ENCODE results near the gene COL25A1.

The COL25A1 gene

GRCh38 chr4:109185548-109185947, 116.9 kb downstream of the COL25A1 start:
- no peak overlapping the region for H3K27ac ChIP-seq
- H3K4me2 ChIP-seq (ENCODE audit: low read length) = no peak overlapping the region
- H3K27me3 ChIP-seq (ENCODE audit: control insufficient read depth, insufficient read depth, low read length) = no peaks in the 10 kb centered on the region
- H3K4me3 ChIP-seq (ENCODE audit: low read depth, low read length) = no peak overlapping the region
- no peak overlapping the region for H2AFZ ChIP-seq
- no peaks in the 10 kb centered on the region for H3K36me3 ChIP-seq (ENCODE audit: control insufficient read depth, insufficient read depth, low read length)
- no peaks in the 10 kb centered on the region for H3K79me2 ChIP-seq
- H3K4me1 ChIP-seq = no peaks in the 10 kb centered on the region
- no peak for TF ChIP-seq CTCF (IDR thresholded peaks at IDR 0.05)
- no peaks in the 10 kb centered on the region for H3K9me3 ChIP-seq (ENCODE audit: control insufficient read depth, low read length)
- H3K9ac ChIP-seq = no peak overlapping the region

- TF ChIP-seq CTCF (IDR thresholded peaks at IDR 0.05) = no peak
- peak overlapping the region; percentile 19 for H3K27ac ChIP-seq
- H3K27me3 ChIP-seq (ENCODE audit: control insufficient read depth, insufficient read depth, low read length) = no peaks in the 10 kb centered on the region
- no peaks in the 10 kb centered on the region for H3K79me2 ChIP-seq
- no peak overlapping the region for H3K9ac ChIP-seq
- no peak overlapping the region for H3K4me3 ChIP-seq (ENCODE audit: low read depth, low read length)
- no peaks in the 10 kb centered on the region for H3K36me3 ChIP-seq (ENCODE audit: control insufficient read depth, insufficient read depth, low read length)
- no peak overlapping the region for H2AFZ ChIP-seq
- no peaks in the 10 kb centered on the region for H3K9me3 ChIP-seq (ENCODE audit: control insufficient read depth, low read length)
- H3K4me2 ChIP-seq (ENCODE audit: low read length) = no peak overlapping the region
- no peaks in the 10 kb centered on the region for H3K4me1 ChIP-seq
Measured at GRCh38 chr4:109184491-109184961, 117.9 kb downstream of the COL25A1 start.

- no peaks in the 10 kb centered on the region for H3K9me3 ChIP-seq (ENCODE audit: control insufficient read depth, low read length)
- H3K79me2 ChIP-seq = no peaks in the 10 kb centered on the region
- H3K4me2 ChIP-seq (ENCODE audit: low read length) = no peak overlapping the region
- H3K27ac ChIP-seq = peak overlapping the region; percentile 24
- H3K36me3 ChIP-seq (ENCODE audit: control insufficient read depth, insufficient read depth, low read length) = no peaks in the 10 kb centered on the region
- H2AFZ ChIP-seq = no peak overlapping the region
- H3K4me3 ChIP-seq (ENCODE audit: low read depth, low read length) = no peak overlapping the region
- H3K9ac ChIP-seq = no peak overlapping the region
- H3K4me1 ChIP-seq = no peaks in the 10 kb centered on the region
- TF ChIP-seq CTCF (IDR thresholded peaks at IDR 0.05) = no peak
- H3K27me3 ChIP-seq (ENCODE audit: control insufficient read depth, insufficient read depth, low read length) = no peaks in the 10 kb centered on the region
Measured at GRCh38 chr4:109183931-109184490, 118.4 kb downstream of the COL25A1 start.

GRCh38 chr4:109182696-109183095, 119.8 kb downstream of the COL25A1 start:
- no peak overlapping the region for H3K4me2 ChIP-seq (ENCODE audit: low read length)
- H3K4me3 ChIP-seq (ENCODE audit: low read depth, low read length) = no peak overlapping the region
- no peak overlapping the region for H3K9ac ChIP-seq
- no peak overlapping the region for H3K27ac ChIP-seq
- no peaks in the 10 kb centered on the region for H3K36me3 ChIP-seq (ENCODE audit: control insufficient read depth, insufficient read depth, low read length)
- no peak for TF ChIP-seq CTCF (IDR thresholded peaks at IDR 0.05)
- no peaks in the 10 kb centered on the region for H3K79me2 ChIP-seq
- H3K9me3 ChIP-seq (ENCODE audit: control insufficient read depth, low read length) = no peaks in the 10 kb centered on the region
- H3K4me1 ChIP-seq = no peaks in the 10 kb centered on the region
- no peaks in the 10 kb centered on the region for H3K27me3 ChIP-seq (ENCODE audit: control insufficient read depth, insufficient read depth, low read length)
- H2AFZ ChIP-seq = no peak overlapping the region

- TF ChIP-seq CTCF (IDR thresholded peaks at IDR 0.05) = no peak
- no peak overlapping the region for H2AFZ ChIP-seq
- H3K4me1 ChIP-seq = no peaks in the 10 kb centered on the region
- no peaks in the 10 kb centered on the region for H3K36me3 ChIP-seq (ENCODE audit: control insufficient read depth, insufficient read depth, low read length)
- no peak overlapping the region for H3K9ac ChIP-seq
- no peak overlapping the region for H3K4me3 ChIP-seq (ENCODE audit: low read depth, low read length)
- no peak overlapping the region for H3K4me2 ChIP-seq (ENCODE audit: low read length)
- no peaks in the 10 kb centered on the region for H3K79me2 ChIP-seq
- H3K27me3 ChIP-seq (ENCODE audit: control insufficient read depth, insufficient read depth, low read length) = no peaks in the 10 kb centered on the region
- H3K27ac ChIP-seq = no peak overlapping the region
- H3K9me3 ChIP-seq (ENCODE audit: control insufficient read depth, low read length) = no peaks in the 10 kb centered on the region
Measured at GRCh38 chr4:109179061-109179460, 123.4 kb downstream of the COL25A1 start.

Measured in parathyroid adenoma (tissue), 2 donors.